DOHH2 (cell line): ENCODE results near the gene KRTAP5-1.
A peak's percentile ranks its signal among the peaks of the same experiment; 100 is the strongest.

ENCODE experiments used
- H3F3A ChIP-seq: fragments of 200-600 bp; sonication (generic), shearing (Covaris generic); 2 replicates; pipeline ENCODE4 v1.6.0; 2016; ENCODE audit warnings: antibody characterized with exemption, mild to moderate bottlenecking; ENCODE audit not compliant: control insufficient read depth, insufficient read depth
- H3K27ac ChIP-seq: fragments of 200-600 bp; sonication (generic); 2 replicates; pipeline ENCODE4 v1.5.1; 2014; ENCODE audit warnings: low read depth, mild to moderate bottlenecking, low read length, moderate library complexity
- H3K27me3 ChIP-seq: fragments of 200-600 bp; sonication (generic); 2 replicates; pipeline ENCODE4 v1.6.1; 2014; ENCODE audit warnings: mild to moderate bottlenecking, low read length, mixed read lengths; ENCODE audit not compliant: control insufficient read depth
- H3K36me3 ChIP-seq: fragments of 200-600 bp; sonication (generic); 2 replicates; pipeline ENCODE4 v1.6.1; 2014; ENCODE audit warnings: mild to moderate bottlenecking, low read length, moderate library complexity, mixed read lengths; ENCODE audit not compliant: control insufficient read depth
- H3K4me1 ChIP-seq: fragments of 200-600 bp; sonication (generic); 2 replicates; pipeline ENCODE4 v1.6.1; 2014; ENCODE audit warnings: mild to moderate bottlenecking, low read length, mixed read lengths; ENCODE audit not compliant: control insufficient read depth
- H3K4me2 ChIP-seq: fragments of 200-600 bp; sonication (generic); 2 replicates; pipeline ENCODE4 v1.6.0; 2014; ENCODE audit warnings: mild to moderate bottlenecking, low read length, moderate library complexity
- H3K4me3 ChIP-seq: fragments of 200-600 bp; sonication (generic); 2 replicates; pipeline ENCODE4 v1.5.1; 2014; ENCODE audit warnings: mild to moderate bottlenecking, low read length, mixed read lengths
- H3K79me2 ChIP-seq: fragments of 200-600 bp; sonication (generic); 2 replicates; pipeline ENCODE4 v1.6.1; 2014; ENCODE audit warnings: mild to moderate bottlenecking, low read length, mixed read lengths; ENCODE audit not compliant: control insufficient read depth
- H3K9me2 ChIP-seq: fragments of 200-600 bp; sonication (generic); replicated peaks from 2 replicates; pipeline ENCODE4 v1.6.1; 2014; ENCODE audit warnings: mild to moderate bottlenecking, low read length, mixed read lengths; ENCODE audit not compliant: control insufficient read depth
- H3K9me3 ChIP-seq: fragments of 200-600 bp; sonication (generic); 2 replicates; pipeline ENCODE4 v1.6.1; 2014; ENCODE audit warnings: antibody characterized with exemption, low read length, mixed read lengths; ENCODE audit not compliant: control insufficient read depth, insufficient read depth
- H4K20me1 ChIP-seq: fragments of 200-600 bp; sonication (generic); 2 replicates; pipeline ENCODE4 v1.6.0; 2014; ENCODE audit warnings: low read depth, mild to moderate bottlenecking, antibody characterized with exemption, low read length, moderate library complexity; ENCODE audit not compliant: control insufficient read depth, insufficient read depth
- EZH2phosphoT487 ChIP-seq: fragments of 200-600 bp; sonication (generic); IDR thresholded peaks from 2 replicates; pipeline ENCODE4 v1.6.1; 2017; ENCODE audit warnings: borderline replicate concordance, mild to moderate bottlenecking, antibody characterized with exemption, low read length, moderate library complexity, mixed read lengths
- TF ChIP-seq, protein P1 (sequence below): fragments of 200-600 bp; sonication (generic); IDR thresholded peaks from one replicate; pipeline ENCODE4 v1.5.1; 2014; ENCODE audit warnings: antibody characterized with exemption, mild to moderate bottlenecking, low read depth, low read length; ENCODE audit not compliant: poor library complexity, severe bottlenecking

The KRTAP5-1 gene

DNA sequence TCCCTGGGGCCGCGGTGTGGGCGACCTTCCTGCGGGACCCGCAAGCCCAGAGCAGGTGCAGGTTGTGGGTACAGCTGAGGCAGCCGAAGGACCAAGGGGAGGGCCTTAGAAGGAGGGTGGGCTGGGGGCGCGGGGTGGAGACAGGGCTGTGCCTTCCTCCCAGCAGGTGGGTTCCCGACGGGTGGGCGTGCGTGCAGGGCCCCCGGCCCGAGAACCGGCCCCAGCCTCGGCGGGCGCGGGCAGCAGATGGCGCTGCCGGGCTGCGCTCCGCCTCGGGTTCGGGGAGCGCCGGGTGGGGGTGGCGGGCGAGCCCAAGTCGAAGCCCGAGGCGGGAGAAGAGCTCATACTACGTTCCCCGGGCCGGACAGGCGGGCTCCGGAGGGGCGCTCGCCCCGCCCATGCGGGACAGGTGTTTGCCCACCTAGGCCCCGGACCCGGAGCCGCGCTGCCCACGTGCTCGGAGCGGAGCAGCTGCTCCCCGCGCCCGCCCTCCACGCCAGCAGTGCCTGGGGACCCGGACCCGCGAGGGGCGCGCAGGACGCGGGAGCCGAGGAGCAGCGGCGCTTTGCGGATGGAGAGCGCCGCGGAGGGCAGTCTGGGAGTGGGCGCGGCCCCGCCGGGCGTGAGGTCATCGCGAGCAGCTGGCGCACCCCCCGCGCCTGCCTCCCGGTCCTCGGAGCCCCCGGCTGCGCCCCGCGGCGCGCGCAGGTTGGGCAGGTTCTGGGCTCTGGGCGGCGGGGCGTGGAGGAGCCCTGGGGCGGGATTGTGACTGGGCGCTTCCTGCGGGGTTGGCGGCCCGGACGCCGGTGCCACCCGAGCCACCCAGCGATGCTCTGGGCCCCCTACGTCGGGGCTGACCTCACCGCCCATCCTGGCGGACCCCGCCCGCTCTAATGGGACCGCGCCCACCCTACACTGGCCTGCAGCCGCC, 38.3 kb downstream of the KRTAP5-1 start:
- Histone ChIP-seq H3K36me3 (no peaks in the 10 kb centered on the region), H3K27ac (no peak overlapping the region), H3K79me2 (no peaks in the 10 kb centered on the region), H3K27me3 (peaks cover 24% of the 10 kb centered on the region), H3K4me1 (peaks cover 6% of the 10 kb centered on the region; the same call in 1 of the 2 replicates), H3F3A (no peaks in the 10 kb centered on the region), H3K9me3 (no peaks in the 10 kb centered on the region), H3K4me3 (peak overlapping the region; percentile 22; the same call in 1 of the 2 replicates), H3K9me2 (no peaks in the 10 kb centered on the region), H3K4me2 (peak overlapping the region; percentile 39), H4K20me1 (no peaks in the 10 kb centered on the region)
- no peak for TF ChIP-seq EZH2phosphoT487
- TF ChIP-seq, protein P1, sequence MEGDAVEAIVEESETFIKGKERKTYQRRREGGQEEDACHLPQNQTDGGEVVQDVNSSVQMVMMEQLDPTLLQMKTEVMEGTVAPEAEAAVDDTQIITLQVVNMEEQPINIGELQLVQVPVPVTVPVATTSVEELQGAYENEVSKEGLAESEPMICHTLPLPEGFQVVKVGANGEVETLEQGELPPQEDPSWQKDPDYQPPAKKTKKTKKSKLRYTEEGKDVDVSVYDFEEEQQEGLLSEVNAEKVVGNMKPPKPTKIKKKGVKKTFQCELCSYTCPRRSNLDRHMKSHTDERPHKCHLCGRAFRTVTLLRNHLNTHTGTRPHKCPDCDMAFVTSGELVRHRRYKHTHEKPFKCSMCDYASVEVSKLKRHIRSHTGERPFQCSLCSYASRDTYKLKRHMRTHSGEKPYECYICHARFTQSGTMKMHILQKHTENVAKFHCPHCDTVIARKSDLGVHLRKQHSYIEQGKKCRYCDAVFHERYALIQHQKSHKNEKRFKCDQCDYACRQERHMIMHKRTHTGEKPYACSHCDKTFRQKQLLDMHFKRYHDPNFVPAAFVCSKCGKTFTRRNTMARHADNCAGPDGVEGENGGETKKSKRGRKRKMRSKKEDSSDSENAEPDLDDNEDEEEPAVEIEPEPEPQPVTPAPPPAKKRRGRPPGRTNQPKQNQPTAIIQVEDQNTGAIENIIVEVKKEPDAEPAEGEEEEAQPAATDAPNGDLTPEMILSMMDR, result peak; percentile 78

DNA sequence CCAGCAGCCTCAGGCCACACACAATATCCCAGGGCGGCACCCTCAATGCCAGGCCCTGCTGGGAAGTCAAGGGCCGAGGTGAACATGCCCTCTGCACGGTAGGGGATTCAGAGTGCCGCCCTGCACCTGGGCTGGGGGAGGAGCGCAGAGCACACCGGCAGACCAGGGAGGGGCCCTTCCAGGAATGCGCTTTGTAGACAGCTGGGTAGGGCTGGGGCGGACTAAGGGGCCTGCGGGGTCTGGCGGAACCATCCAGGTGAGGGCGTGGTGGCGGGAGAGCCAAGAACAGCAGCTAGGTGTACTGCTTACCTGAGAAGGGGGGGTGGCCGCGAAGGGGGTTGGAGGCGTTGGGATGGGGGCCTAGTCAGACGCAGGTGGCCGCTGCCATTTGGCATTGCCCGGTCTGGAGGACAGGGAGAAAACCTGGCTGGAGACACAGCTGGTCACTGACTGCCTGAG, 39.0 kb downstream of the KRTAP5-1 start:
- TF ChIP-seq, protein P1, result no peak
- TF ChIP-seq EZH2phosphoT487, result no peak
- H3K27me3 ChIP-seq, result peaks cover 24% of the 10 kb centered on the region
- no peak overlapping the region for H3K27ac ChIP-seq
- H3K9me2 ChIP-seq, result no peaks in the 10 kb centered on the region
- no peaks in the 10 kb centered on the region for H4K20me1 ChIP-seq
- H3F3A ChIP-seq, result no peaks in the 10 kb centered on the region
- peaks cover 6% of the 10 kb centered on the region; the same call in 1 of the 2 replicates for H3K4me1 ChIP-seq
- no peaks in the 10 kb centered on the region for H3K36me3 ChIP-seq
- no peak overlapping the region for H3K4me3 ChIP-seq
- H3K9me3 ChIP-seq, result no peaks in the 10 kb centered on the region
- H3K4me2 ChIP-seq, result no peak overlapping the region
- no peaks in the 10 kb centered on the region for H3K79me2 ChIP-seq

DNA sequence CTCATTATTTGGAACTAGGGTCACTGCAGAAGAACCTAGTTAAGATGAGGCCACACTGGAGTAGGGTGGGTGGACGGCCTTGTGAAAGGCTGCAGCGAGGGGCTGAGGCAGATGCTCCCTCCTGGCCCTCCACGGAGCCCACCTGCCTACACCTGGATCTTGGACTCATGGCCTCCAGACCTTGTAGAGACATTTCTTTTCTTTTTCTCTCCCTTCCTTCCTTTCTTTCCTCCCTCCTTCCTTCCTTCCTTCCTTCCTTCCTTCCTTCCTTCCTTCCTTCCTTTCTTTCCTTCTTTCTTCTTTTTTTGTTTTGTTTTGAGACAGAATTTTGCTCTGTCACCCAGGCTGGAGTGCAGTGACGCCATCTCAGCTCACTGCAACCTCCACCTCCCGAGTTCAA, 39.7 kb downstream of the KRTAP5-1 start:
- no peaks in the 10 kb centered on the region for H3K36me3 ChIP-seq
- peaks cover 24% of the 10 kb centered on the region for H3K27me3 ChIP-seq
- H3K79me2 ChIP-seq, result no peaks in the 10 kb centered on the region
- H3F3A ChIP-seq, result no peaks in the 10 kb centered on the region
- TF ChIP-seq, protein P1, result no peak
- no peak for TF ChIP-seq EZH2phosphoT487
- peaks cover 6% of the 10 kb centered on the region; the same call in 1 of the 2 replicates for H3K4me1 ChIP-seq
- no peak overlapping the region for H3K27ac ChIP-seq
- H3K4me2 ChIP-seq, result no peak overlapping the region
- no peaks in the 10 kb centered on the region for H4K20me1 ChIP-seq
- no peaks in the 10 kb centered on the region for H3K9me2 ChIP-seq
- no peak overlapping the region for H3K4me3 ChIP-seq
- no peaks in the 10 kb centered on the region for H3K9me3 ChIP-seq
